OCI-LY3 (cell line): ENCODE measurements around the gene SORBS1.

Experiments used
- H2AFZ ChIP-seq: fragments of 200-600, 300-600 bp; shearing (Covaris generic); 2 replicates; pipeline ENCODE4 v1.6.0; 2014; ENCODE audit warnings: antibody characterized with exemption, low read depth, low read length
- H3K27ac ChIP-seq: fragments of 200-600, 300-600 bp; sonication (generic); 2 replicates; pipeline ENCODE4 v1.5.1; 2014; ENCODE audit warnings: mild to moderate bottlenecking, low read length, moderate library complexity, mixed read lengths
- H3K27me3 ChIP-seq: fragments of 200-600, 300-600 bp; sonication (generic); 2 replicates; pipeline ENCODE4 v1.6.1; 2014; ENCODE audit warnings: low read depth, low read length, mixed read lengths
- H3K36me3 ChIP-seq: fragments of 200-600, 300-600 bp; sonication (generic); replicated peaks from 2 replicates; pipeline ENCODE3; 2014; ENCODE audit warnings: low read depth, low read length, mixed read lengths
- H3K4me1 ChIP-seq: fragments of 300-600, 200-600 bp; sonication (generic); 2 replicates; pipeline ENCODE4 v1.6.1; 2014; ENCODE audit warnings: low read length, mixed read lengths
- H3K4me2 ChIP-seq: fragments of 200-600, 300-600 bp; sonication (generic); 2 replicates; pipeline ENCODE4 v1.6.1; 2014; ENCODE audit warnings: low read length, mixed read lengths
- H3K4me3 ChIP-seq: fragments of 300-600, 200-600 bp; sonication (generic); 2 replicates; pipeline ENCODE4 v1.5.1; 2014; ENCODE audit warnings: antibody characterized with exemption, mild to moderate bottlenecking, low read length, moderate library complexity
- H3K79me2 ChIP-seq: fragments of 300-600, 200-600 bp; shearing (Covaris generic); 2 replicates; pipeline ENCODE4 v1.6.1; 2014; ENCODE audit warnings: mild to moderate bottlenecking, low read length, mixed read lengths
- H3K9ac ChIP-seq: fragments of 300-600, 200-600 bp; shearing (Covaris generic); 2 replicates; pipeline ENCODE4 v1.6.0; 2014; ENCODE audit warnings: mild to moderate bottlenecking, low read length, moderate library complexity
- H3K9me3 ChIP-seq: fragments of 200-600, 300-600 bp; shearing (Covaris generic); 2 replicates; pipeline ENCODE4 v1.6.1; 2014; ENCODE audit warnings: low read length, mixed read lengths; ENCODE audit not compliant: insufficient read depth
- H4K20me1 ChIP-seq: fragments of 200-600, 300-600 bp; sonication (generic); 2 replicates; pipeline ENCODE4 v1.6.1; 2016; ENCODE audit warnings: low read length, mixed read lengths; ENCODE audit not compliant: insufficient read depth
- EZH2phosphoT487 ChIP-seq: fragments of 200-600 bp; shearing (Covaris generic); IDR thresholded peaks from 2 replicates; pipeline ENCODE4 v1.6.1; 2018; ENCODE audit warnings: antibody characterized with exemption, mixed run types, low read depth
- TF ChIP-seq, protein P1 (sequence below): fragments of 200-600, 300-600 bp; sonication (generic); IDR thresholded peaks from 2 replicates; pipeline ENCODE4 v1.5.1; 2014; ENCODE audit warnings: antibody characterized with exemption, low read length, low read depth

The SORBS1 gene

DNA sequence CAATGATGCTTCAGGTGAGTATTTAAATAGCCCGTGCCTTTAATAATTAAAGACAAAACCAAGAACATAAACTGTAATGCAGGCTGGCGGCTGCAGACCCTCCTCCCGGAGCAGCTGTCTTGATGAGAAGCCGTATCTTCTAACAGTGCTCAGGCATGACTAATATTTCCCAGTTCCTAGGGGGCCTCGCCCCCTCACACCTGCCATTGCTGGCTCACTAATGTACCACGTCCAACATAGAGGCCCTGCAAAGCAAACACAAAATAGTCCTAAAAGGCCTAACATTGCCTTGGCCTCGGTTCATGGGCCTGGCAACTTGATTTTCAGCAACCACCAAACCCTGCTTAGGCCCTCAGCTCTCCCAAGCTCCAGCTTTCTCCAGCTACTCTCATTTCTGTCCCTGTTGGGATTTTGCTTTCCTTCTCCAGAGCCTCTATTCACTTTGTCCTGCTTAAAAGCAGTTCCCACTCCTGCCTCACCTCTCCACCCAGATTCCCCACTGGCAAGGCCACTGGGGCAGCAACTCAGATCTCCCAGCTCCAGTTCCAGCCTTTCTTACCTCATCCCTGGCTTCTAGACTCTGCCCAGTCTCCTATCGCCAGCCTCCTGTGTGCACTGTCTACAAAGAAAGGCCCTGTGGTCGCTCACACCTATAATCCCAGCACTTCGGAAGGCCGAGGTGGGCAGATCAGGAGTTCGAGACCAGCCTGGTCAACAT lies 16.2 kb downstream of the SORBS1 start:
- Histone ChIP-seq H3K9ac (no peak overlapping the region), H3K4me2 (no peak overlapping the region), H3K79me2 (no peaks in the 10 kb centered on the region)

DNA sequence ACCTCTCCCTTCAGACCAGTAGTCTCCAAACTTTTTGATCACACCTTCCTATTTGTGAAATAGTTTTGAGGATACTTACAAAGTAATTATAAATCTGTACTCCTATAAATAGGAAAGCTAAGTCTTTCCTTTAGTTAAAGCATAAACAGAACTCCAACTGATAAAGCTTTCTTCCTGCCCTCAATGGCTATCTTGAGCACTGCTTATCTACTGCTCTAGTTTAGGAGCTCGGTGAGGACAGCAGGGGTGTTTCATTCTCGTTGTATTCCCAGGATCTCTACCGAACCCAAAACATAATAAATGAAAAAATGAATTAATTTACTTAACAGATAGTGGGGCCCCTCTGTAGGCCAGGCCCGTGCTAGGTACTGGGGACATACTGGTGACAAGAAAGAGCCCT lies 17.7 kb downstream of the SORBS1 start:
- Histone ChIP-seq H3K27ac (no peak overlapping the region), H2AFZ (no peak overlapping the region), H3K4me1 (no peaks in the 10 kb centered on the region), H3K36me3 (no peaks in the 10 kb centered on the region), H4K20me1 (no peaks in the 10 kb centered on the region), H3K4me2 (no peak overlapping the region), H3K27me3 (no peaks in the 10 kb centered on the region), H3K4me3 (no peak overlapping the region), H3K9ac (no peak overlapping the region), H3K79me2 (no peaks in the 10 kb centered on the region), H3K9me3 (no peaks in the 10 kb centered on the region)
- TF ChIP-seq, protein P1, sequence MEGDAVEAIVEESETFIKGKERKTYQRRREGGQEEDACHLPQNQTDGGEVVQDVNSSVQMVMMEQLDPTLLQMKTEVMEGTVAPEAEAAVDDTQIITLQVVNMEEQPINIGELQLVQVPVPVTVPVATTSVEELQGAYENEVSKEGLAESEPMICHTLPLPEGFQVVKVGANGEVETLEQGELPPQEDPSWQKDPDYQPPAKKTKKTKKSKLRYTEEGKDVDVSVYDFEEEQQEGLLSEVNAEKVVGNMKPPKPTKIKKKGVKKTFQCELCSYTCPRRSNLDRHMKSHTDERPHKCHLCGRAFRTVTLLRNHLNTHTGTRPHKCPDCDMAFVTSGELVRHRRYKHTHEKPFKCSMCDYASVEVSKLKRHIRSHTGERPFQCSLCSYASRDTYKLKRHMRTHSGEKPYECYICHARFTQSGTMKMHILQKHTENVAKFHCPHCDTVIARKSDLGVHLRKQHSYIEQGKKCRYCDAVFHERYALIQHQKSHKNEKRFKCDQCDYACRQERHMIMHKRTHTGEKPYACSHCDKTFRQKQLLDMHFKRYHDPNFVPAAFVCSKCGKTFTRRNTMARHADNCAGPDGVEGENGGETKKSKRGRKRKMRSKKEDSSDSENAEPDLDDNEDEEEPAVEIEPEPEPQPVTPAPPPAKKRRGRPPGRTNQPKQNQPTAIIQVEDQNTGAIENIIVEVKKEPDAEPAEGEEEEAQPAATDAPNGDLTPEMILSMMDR = no peak
- TF ChIP-seq EZH2phosphoT487 = no peak

More for the DNA sequence above, 16.2 kb downstream of the SORBS1 start:
- no peak overlapping the region for H3K27ac ChIP-seq
- no peaks in the 10 kb centered on the region for H3K9me3 ChIP-seq
- no peaks in the 10 kb centered on the region for H3K36me3 ChIP-seq
- no peaks in the 10 kb centered on the region; the same call in 1 of the 2 replicates for H3K27me3 ChIP-seq
- TF ChIP-seq EZH2phosphoT487 = no peak
- TF ChIP-seq, protein P1 = no peak
- H2AFZ ChIP-seq = no peak overlapping the region
- no peak overlapping the region for H3K4me3 ChIP-seq
- no peaks in the 10 kb centered on the region for H4K20me1 ChIP-seq
- no peaks in the 10 kb centered on the region for H3K4me1 ChIP-seq

DNA sequence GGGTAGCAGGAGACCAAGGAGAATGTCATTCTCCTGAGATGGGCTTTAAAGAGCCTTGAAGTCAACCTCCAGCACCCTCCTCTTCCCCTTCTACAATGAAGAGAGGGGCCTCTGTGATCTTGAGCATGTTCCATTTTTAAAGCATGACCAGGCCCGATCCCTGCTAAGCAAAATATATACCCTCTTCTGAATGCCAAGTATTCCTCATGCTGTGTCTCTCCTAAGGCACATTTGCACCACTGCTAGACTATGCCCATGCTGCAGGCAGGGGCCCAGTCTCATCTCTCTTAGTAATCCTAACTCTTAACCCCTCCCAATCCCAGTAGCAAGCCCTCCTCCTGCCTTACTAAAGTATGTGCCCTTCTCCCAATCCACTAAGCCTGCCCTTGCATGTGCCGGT lies 18.4 kb downstream of the SORBS1 start:
- H4K20me1 ChIP-seq = no peaks in the 10 kb centered on the region

DNA sequence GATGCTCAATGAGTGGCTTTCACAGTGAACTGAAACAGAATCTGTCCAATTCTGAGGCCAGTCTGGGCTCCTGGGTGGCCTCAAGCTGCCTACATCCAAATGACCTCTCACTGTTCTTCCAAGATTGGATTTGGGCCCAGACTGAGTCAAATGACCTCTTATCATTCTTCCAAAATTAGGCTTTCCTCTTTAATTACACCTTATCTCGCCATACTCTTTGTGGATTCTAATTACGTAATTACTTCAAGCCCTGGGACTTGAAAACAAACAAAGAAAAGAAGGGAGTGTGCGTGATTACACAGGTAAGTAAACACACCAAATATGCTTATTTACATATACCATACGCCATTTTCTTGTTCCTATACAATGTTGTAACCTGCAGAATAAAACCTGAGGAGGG lies 18.8 kb downstream of the SORBS1 start:
- no peak for TF ChIP-seq EZH2phosphoT487
- TF ChIP-seq, protein P1 = no peak

More for the DNA sequence above, 18.4 kb downstream of the SORBS1 start:
- H3K27me3 ChIP-seq = no peaks in the 10 kb centered on the region
- H2AFZ ChIP-seq = no peak overlapping the region
- no peaks in the 10 kb centered on the region for H3K79me2 ChIP-seq
- no peak overlapping the region for H3K9ac ChIP-seq
- H3K4me1 ChIP-seq = no peaks in the 10 kb centered on the region
- no peak overlapping the region for H3K4me3 ChIP-seq
- no peak overlapping the region for H3K27ac ChIP-seq
- H3K9me3 ChIP-seq = no peaks in the 10 kb centered on the region
- no peaks in the 10 kb centered on the region for H3K36me3 ChIP-seq
- H3K4me2 ChIP-seq = no peak overlapping the region
- TF ChIP-seq, protein P1 = no peak
- no peak for TF ChIP-seq EZH2phosphoT487

More for the DNA sequence above, 18.8 kb downstream of the SORBS1 start:
- Histone ChIP-seq H4K20me1 (no peaks in the 10 kb centered on the region), H3K9ac (no peak overlapping the region), H3K36me3 (no peaks in the 10 kb centered on the region), H3K9me3 (no peaks in the 10 kb centered on the region), H2AFZ (no peak overlapping the region), H3K4me1 (no peaks in the 10 kb centered on the region), H3K27ac (no peak overlapping the region), H3K79me2 (no peaks in the 10 kb centered on the region), H3K4me2 (no peak overlapping the region), H3K27me3 (no peaks in the 10 kb centered on the region), H3K4me3 (no peak overlapping the region)
